ENCODE results near the gene PREX1.
"Not testable (repeated sequence)": the region's sequence is repeated elsewhere in the genome, so short reads cannot be mapped to it uniquely, and the experiment has no call there.

Gene PREX1

GRCh38 chr20:48779435-48779834 is 48.4 kb downstream of the PREX1 start:
- DNase-seq (ENCODE audit: low read depth in 1 of 2, low spot score in 1 of 2), result no peak

- DNase-seq (ENCODE audit: low read depth in 1 of 2, low spot score in 1 of 2), result no peak
Measured at GRCh38 chr20:48777821-48778220, 50.0 kb downstream of the PREX1 start.

- no peak for DNase-seq (ENCODE audit: low read depth in 1 of 2, low spot score in 1 of 2)
Measured at GRCh38 chr20:48777005-48777404, 50.8 kb downstream of the PREX1 start.

- no peak for DNase-seq (ENCODE audit: low read depth in 1 of 2, low spot score in 1 of 2)
Measured at GRCh38 chr20:48776306-48776705, 51.5 kb downstream of the PREX1 start.

- not testable (repeated sequence) for DNase-seq (ENCODE audit: low read depth in 1 of 2, low spot score in 1 of 2)
Measured at GRCh38 chr20:48775545-48775944, 52.3 kb downstream of the PREX1 start.

GRCh38 chr20:48774696-48775095 is 53.1 kb downstream of the PREX1 start:
- no peak for DNase-seq (ENCODE audit: low read depth in 1 of 2, low spot score in 1 of 2)

- DNase-seq (ENCODE audit: low read depth in 1 of 2, low spot score in 1 of 2), result no peak
Measured at GRCh38 chr20:48773837-48774418, 53.9 kb downstream of the PREX1 start.

GRCh38 chr20:48772183-48772976 is 55.4 kb downstream of the PREX1 start:
- DNase-seq (ENCODE audit: low read depth in 1 of 2, low spot score in 1 of 2), result no peak

- no peak for DNase-seq (ENCODE audit: low read depth in 1 of 2, low spot score in 1 of 2)
Measured at GRCh38 chr20:48771542-48771941, 56.3 kb downstream of the PREX1 start.

GRCh38 chr20:48770700-48771442 is 56.9 kb downstream of the PREX1 start:
- no peak for DNase-seq (ENCODE audit: low read depth in 1 of 2, low spot score in 1 of 2)

- peak; percentile 63 to 87 for DNase-seq (ENCODE audit: low read depth in 1 of 2, low spot score in 1 of 2)
Measured at GRCh38 chr20:48769069-48769983, 58.5 kb downstream of the PREX1 start.

- DNase-seq (ENCODE audit: low read depth in 1 of 2, low spot score in 1 of 2), result no peak
Measured at GRCh38 chr20:48766961-48767960, 60.5 kb downstream of the PREX1 start.

GRCh38 chr20:48766205-48766604 is 61.6 kb downstream of the PREX1 start:
- no peak for DNase-seq (ENCODE audit: low read depth in 1 of 2, low spot score in 1 of 2)

- no peak for DNase-seq (ENCODE audit: low read depth in 1 of 2, low spot score in 1 of 2)
Measured at GRCh38 chr20:48765359-48765758, 62.4 kb downstream of the PREX1 start.

- DNase-seq (ENCODE audit: low read depth in 1 of 2, low spot score in 1 of 2), result no peak
Measured at GRCh38 chr20:48763216-48763914, 64.4 kb downstream of the PREX1 start.

GRCh38 chr20:48761874-48762273 is 65.9 kb downstream of the PREX1 start:
- no peak for DNase-seq (ENCODE audit: low read depth in 1 of 2, low spot score in 1 of 2)

GRCh38 chr20:48761023-48761785 is 66.6 kb downstream of the PREX1 start:
- no peak for DNase-seq (ENCODE audit: low read depth in 1 of 2, low spot score in 1 of 2)

GRCh38 chr20:48760403-48760983 is 67.3 kb downstream of the PREX1 start:
- DNase-seq (ENCODE audit: low read depth in 1 of 2, low spot score in 1 of 2), result peak; percentile 32 to 56
